Osteoblast (primary cell): ENCODE measurements around the gene CCSER1. TPM values are rescaled to one million over a fixed set of nuclear protein-coding genes. Genes with fewer than 3 reads are reported as not detected.

Experiments
- DNase-seq: peaks from one replicate; pipeline ENCODE4 v3.0.0; 2011; ENCODE audit warnings: low spot score, mixed read lengths; ENCODE audit not compliant: insufficient read length; ENCODE audit errors: missing footprints
- H2AFZ ChIP-seq: 2 replicates; pipeline ENCODE4 v1.6.0; 2011; ENCODE audit warnings: mild to moderate bottlenecking, low read length
- H3K27ac ChIP-seq: 2 replicates; pipeline ENCODE4 v1.5.1; 2011; ENCODE audit warnings: mild to moderate bottlenecking, low read depth, low read length, moderate library complexity
- H3K27me3 ChIP-seq: 2 replicates; pipeline ENCODE4 v1.6.0; 2012; ENCODE audit warnings: mild to moderate bottlenecking, control low read depth, inconsistent platforms, low read length, moderate library complexity; ENCODE audit not compliant: insufficient read depth
- H3K36me3 ChIP-seq: 2 replicates; pipeline ENCODE4 v1.5.1; 2011; ENCODE audit warnings: mild to moderate bottlenecking, low read length, control low read depth, moderate library complexity; ENCODE audit not compliant: insufficient read depth
- H3K4me1 ChIP-seq: 2 replicates; pipeline ENCODE4 v1.5.1; 2011; ENCODE audit warnings: mild to moderate bottlenecking, low read length, control low read depth, moderate library complexity; ENCODE audit not compliant: insufficient read depth
- H3K4me2 ChIP-seq: 2 replicates; pipeline ENCODE4 v1.6.0; 2011; ENCODE audit warnings: mild to moderate bottlenecking, low read length; ENCODE audit not compliant: insufficient read depth
- H3K4me3 ChIP-seq: fragments of 200-600 bp; sonication (generic); 3 replicates; pipeline ENCODE4 v1.5.1; 2012; ENCODE audit warnings: mild to moderate bottlenecking, low read length, inconsistent platforms; ENCODE audit not compliant: insufficient read depth
- H3K79me2 ChIP-seq: 2 replicates; pipeline ENCODE4 v1.6.0; 2012; ENCODE audit warnings: mild to moderate bottlenecking, low read length, control low read depth, inconsistent platforms; ENCODE audit not compliant: insufficient read depth
- H3K9me3 ChIP-seq: 2 replicates; pipeline ENCODE4 v1.5.1; 2011; ENCODE audit warnings: low read depth, low read length, control low read depth
- H4K20me1 ChIP-seq: 2 replicates; pipeline ENCODE4 v1.6.0; 2012; ENCODE audit warnings: mild to moderate bottlenecking, low read length, control low read depth; ENCODE audit not compliant: insufficient read depth
- CTCF ChIP-seq: IDR thresholded peaks from 2 replicates; pipeline ENCODE4 v1.5.1; 2011; ENCODE audit warnings: mild to moderate bottlenecking, low read depth, low read length, moderate library complexity; ENCODE audit errors: extremely low read depth
- total RNA-seq: library from RNA; depleted of rRNA; stranded (reverse); fragments of >200 nt; gene quantifications from 2 replicates; pipeline ENCODE4 v1.2.3, GENCODE V29; 2012

Gene CCSER1
- under 0.01 TPM in 1 of 2 replicates, not detected in the other for total RNA-seq

- no peaks in the 10 kb centered on the region for H3K4me1 ChIP-seq
- H3K4me3 ChIP-seq, result no peak within 1 kb of the TSS
- peak; percentile 9 for DNase-seq
- H3K79me2 ChIP-seq, result no peaks in the 10 kb centered on the region
- H4K20me1 ChIP-seq, result no peaks in the 10 kb centered on the region
- H3K27me3 ChIP-seq, result peaks cover 3% of the 10 kb centered on the region
- H3K27ac ChIP-seq, result no peak within 1 kb of the TSS
- no peak within 1 kb of the TSS for H2AFZ ChIP-seq
- H3K4me2 ChIP-seq, result no peak within 1 kb of the TSS
- TF ChIP-seq CTCF, result no peak
- no peaks in the 10 kb centered on the region for H3K36me3 ChIP-seq
- no peaks in the 10 kb centered on the region for H3K9me3 ChIP-seq
Measured at GRCh38 chr4:90127223-90127705, at the start of gene CCSER1. TSS of gene CCSER1 (plus strand) at chr4:90127394.

GRCh38 chr4:90078440-90078839, 48.8 kb upstream of the CCSER1 start:
- no peaks in the 10 kb centered on the region for H3K79me2 ChIP-seq
- TF ChIP-seq CTCF, result no peak
- DNase-seq, result no peak

GRCh38 chr4:90080116-90080515, 47.1 kb upstream of the CCSER1 start:
- Histone ChIP-seq H3K36me3 (no peaks in the 10 kb centered on the region), H3K4me1 (no peaks in the 10 kb centered on the region), H3K4me3 (no peak overlapping the region), H3K9me3 (no peaks in the 10 kb centered on the region), H3K27ac (no peak overlapping the region), H3K79me2 (no peaks in the 10 kb centered on the region), H3K4me2 (no peak overlapping the region), H3K27me3 (no peaks in the 10 kb centered on the region), H2AFZ (no peak overlapping the region), H4K20me1 (no peaks in the 10 kb centered on the region)
- DNase-seq, result no peak
- TF ChIP-seq CTCF, result no peak

More at GRCh38 chr4:90078440-90078839, 48.8 kb upstream of the CCSER1 start:
- H3K27ac ChIP-seq, result no peak overlapping the region
- no peaks in the 10 kb centered on the region for H3K4me1 ChIP-seq
- no peaks in the 10 kb centered on the region for H3K27me3 ChIP-seq
- H2AFZ ChIP-seq, result no peak overlapping the region
- no peaks in the 10 kb centered on the region for H3K36me3 ChIP-seq
- H3K4me2 ChIP-seq, result no peak overlapping the region
- no peaks in the 10 kb centered on the region for H4K20me1 ChIP-seq
- H3K4me3 ChIP-seq, result no peak overlapping the region
- no peaks in the 10 kb centered on the region for H3K9me3 ChIP-seq

GRCh38 chr4:90081432-90082144, 45.6 kb upstream of the CCSER1 start:
- no peak for DNase-seq
- H4K20me1 ChIP-seq, result no peaks in the 10 kb centered on the region
- no peak overlapping the region for H3K4me2 ChIP-seq
- TF ChIP-seq CTCF, result no peak
- no peaks in the 10 kb centered on the region for H3K36me3 ChIP-seq
- H3K4me3 ChIP-seq, result no peak overlapping the region
- no peaks in the 10 kb centered on the region for H3K27me3 ChIP-seq
- no peak overlapping the region for H3K27ac ChIP-seq
- no peaks in the 10 kb centered on the region for H3K4me1 ChIP-seq
- H2AFZ ChIP-seq, result no peak overlapping the region
- H3K79me2 ChIP-seq, result no peaks in the 10 kb centered on the region
- H3K9me3 ChIP-seq, result no peaks in the 10 kb centered on the region
